BLaER1 treated with 17β-estradiol and CSF1 and Interleukin-3, amounts not matched to agents 10 nM and 100 nM (cell line): ENCODE data around the gene DTL.

ENCODE experiments used
- H3K27ac ChIP-seq, 11 experiments: shearing (Covaris generic); formaldehyde crosslinking; 2 replicates each; pipeline ENCODE4 v1.8.1; 2022
- H3K27me3 ChIP-seq, 11 experiments: shearing (Covaris generic); formaldehyde crosslinking; 2 replicates each; pipeline ENCODE4 v1.8.1; 2022
- H3K36me3 ChIP-seq, 11 experiments: shearing (Covaris generic); formaldehyde crosslinking; 2 replicates each; pipeline ENCODE4 v1.8.1; 2022
- H3K4me1 ChIP-seq, 10 experiments: shearing (Covaris generic); formaldehyde crosslinking; 2 replicates each; pipeline ENCODE4 v1.8.1; 2022
- H3K4me2 ChIP-seq, 11 experiments: shearing (Covaris generic); formaldehyde crosslinking; 2 replicates each; pipeline ENCODE4 v1.8.1; 2022
- H3K4me3 ChIP-seq, 10 experiments: shearing (Covaris generic); formaldehyde crosslinking; 2 replicates each; pipeline ENCODE4 v1.8.1; 2022
- H3K9ac ChIP-seq, 11 experiments: shearing (Covaris generic); formaldehyde crosslinking; 2 replicates each; pipeline ENCODE4 v1.8.1; 2022
- H3K9me3 ChIP-seq, 11 experiments: shearing (Covaris generic); formaldehyde crosslinking; replicated peaks in 1 of 11; 2 replicates each; pipeline ENCODE4 v1.8.1; 2022
- H4K20me1 ChIP-seq, 11 experiments: shearing (Covaris generic); formaldehyde crosslinking; 2 replicates each; pipeline ENCODE4 v1.8.1; 2022
- Cebpa-rat ChIP-seq, 11 experiments: shearing (Covaris generic); IDR thresholded peaks; 2 replicates each; pipeline ENCODE4 v1.8.1; 2022

The DTL gene

GRCh38 chr1:212119397-212119837 lies 83.9 kb downstream of the DTL start:
- TF ChIP-seq Cebpa-rat (IDR thresholded peaks at IDR 0.05), result no peak
- peaks cover 0 to 14% (median 0%) of the 10 kb centered on the region in 11 experiments; a peak in 1 of 22 replicates for H3K36me3 ChIP-seq
- peaks cover 0 to 11% (median 0%) of the 10 kb centered on the region in 10 experiments; a peak in 7 of 20 replicates for H3K4me1 ChIP-seq
- no peak overlapping the region for H3K27ac ChIP-seq
- no peak overlapping the region for H3K4me2 ChIP-seq
- no peaks in the 10 kb centered on the region for H3K27me3 ChIP-seq
- no peak overlapping the region for H3K9ac ChIP-seq
- H3K4me3 ChIP-seq, result no peak overlapping the region
- no peaks in the 10 kb centered on the region for H4K20me1 ChIP-seq
- no peaks in the 10 kb centered on the region for H3K9me3 ChIP-seq

- no peaks in the 10 kb centered on the region for H3K27me3 ChIP-seq
- H3K4me2 ChIP-seq, result no peak overlapping the region
- no peak overlapping the region for H3K4me3 ChIP-seq
- H3K4me1 ChIP-seq, result peaks cover 0 to 15% (median 3%) of the 10 kb centered on the region in 10 experiments; a peak in 12 of 20 replicates
- H3K9me3 ChIP-seq, result no peaks in the 10 kb centered on the region
- TF ChIP-seq Cebpa-rat (IDR thresholded peaks at IDR 0.05), result no peak
- H3K9ac ChIP-seq, result no peak overlapping the region
- no peak overlapping the region for H3K27ac ChIP-seq
- H3K36me3 ChIP-seq, result peaks cover 0 to 14% (median 0%) of the 10 kb centered on the region in 11 experiments; a peak in 1 of 22 replicates
- H4K20me1 ChIP-seq, result no peaks in the 10 kb centered on the region
Observed at GRCh38 chr1:212119863-212120262, 84.3 kb downstream of the DTL start.

- Histone ChIP-seq H3K4me1 (peaks cover 0 to 24% (median 11%) of the 10 kb centered on the region in 10 experiments; a peak in 12 of 20 replicates), H3K4me3 (no peak overlapping the region), H3K4me2 (peak overlapping the region in 1 of 11 experiments; percentile 30; a peak in 1 of 22 replicates), H3K9me3 (no peaks in the 10 kb centered on the region), H3K9ac (no peak overlapping the region), H4K20me1 (no peaks in the 10 kb centered on the region), H3K36me3 (peaks cover 0 to 14% (median 0%) of the 10 kb centered on the region in 11 experiments; a peak in 1 of 22 replicates), H3K27ac (no peak overlapping the region), H3K27me3 (no peaks in the 10 kb centered on the region)
- no peak for TF ChIP-seq Cebpa-rat (IDR thresholded peaks at IDR 0.05)
Observed at GRCh38 chr1:212121779-212122178, 86.2 kb downstream of the DTL start.

- Histone ChIP-seq H3K36me3 (peaks cover 0 to 24% (median 0%) of the 10 kb centered on the region in 11 experiments; a peak in 10 of 22 replicates), H4K20me1 (no peaks in the 10 kb centered on the region), H3K4me3 (no peak overlapping the region), H3K4me2 (peak overlapping the region in 5 of 11 experiments; percentile 39 to 43 (median 40); a peak in 9 of 22 replicates), H3K27me3 (no peaks in the 10 kb centered on the region), H3K9ac (no peak overlapping the region; a peak in 1 of 22 replicates), H3K9me3 (no peaks in the 10 kb centered on the region), H3K27ac (peak overlapping the region in 3 of 11 experiments; percentile 1 to 13 (median 13); a peak in 2 of 22 replicates), H3K4me1 (peaks cover 0 to 24% (median 11%) of the 10 kb centered on the region in 10 experiments; a peak in 12 of 20 replicates)
- TF ChIP-seq Cebpa-rat (IDR thresholded peaks at IDR 0.05), result 0 out of 22 replicates have a peak, but pooled peaks of 1 of the 11 experiments have one; percentile 31
Observed at GRCh38 chr1:212124690-212125582, 89.4 kb downstream of the DTL start.

- H3K4me1 ChIP-seq, result peaks cover 0 to 24% (median 11%) of the 10 kb centered on the region in 10 experiments; a peak in 12 of 20 replicates
- peak overlapping the region in 5 of 11 experiments; percentile 39 to 43 (median 40); a peak in 7 of 22 replicates for H3K4me2 ChIP-seq
- H3K4me3 ChIP-seq, result no peak overlapping the region
- no peaks in the 10 kb centered on the region for H3K9me3 ChIP-seq
- H3K36me3 ChIP-seq, result peaks cover 0 to 31% (median 4%) of the 10 kb centered on the region in 11 experiments; a peak in 11 of 22 replicates
- H4K20me1 ChIP-seq, result no peaks in the 10 kb centered on the region
- no peak overlapping the region; a peak in 1 of 22 replicates for H3K9ac ChIP-seq
- H3K27ac ChIP-seq, result peak overlapping the region in 2 of 11 experiments; percentile 13; a peak in 2 of 22 replicates
- no peaks in the 10 kb centered on the region for H3K27me3 ChIP-seq
- no peak for TF ChIP-seq Cebpa-rat (IDR thresholded peaks at IDR 0.05)
Observed at GRCh38 chr1:212125654-212126053, 90.1 kb downstream of the DTL start.

- peaks cover 0 to 16% (median 11%) of the 10 kb centered on the region in 10 experiments; a peak in 12 of 20 replicates for H3K4me1 ChIP-seq
- H3K9ac ChIP-seq, result no peak overlapping the region
- no peak for TF ChIP-seq Cebpa-rat (IDR thresholded peaks at IDR 0.05)
- H4K20me1 ChIP-seq, result no peaks in the 10 kb centered on the region
- H3K36me3 ChIP-seq, result peaks cover 0 to 41% (median 4%) of the 10 kb centered on the region in 11 experiments; a peak in 10 of 22 replicates
- no peak overlapping the region for H3K27ac ChIP-seq
- no peaks in the 10 kb centered on the region for H3K27me3 ChIP-seq
- no peaks in the 10 kb centered on the region for H3K9me3 ChIP-seq
- H3K4me3 ChIP-seq, result no peak overlapping the region
- no peak overlapping the region for H3K4me2 ChIP-seq
Observed at GRCh38 chr1:212127221-212127620, 91.7 kb downstream of the DTL start.

- Histone ChIP-seq H3K9me3 (peaks cover 2 to 12% (median 6%) of the 10 kb centered on the region in 11 experiments; a peak in 11 of 22 replicates), H3K4me3 (no peak overlapping the region), H4K20me1 (no peaks in the 10 kb centered on the region), H3K27me3 (no peaks in the 10 kb centered on the region), H3K36me3 (peaks cover 0 to 48% (median 6%) of the 10 kb centered on the region in 11 experiments; a peak in 11 of 22 replicates), H3K27ac (no peak overlapping the region), H3K9ac (no peak overlapping the region), H3K4me2 (no peak overlapping the region), H3K4me1 (peaks cover 0 to 12% (median 8%) of the 10 kb centered on the region in 10 experiments; a peak in 12 of 20 replicates)
- TF ChIP-seq Cebpa-rat (IDR thresholded peaks at IDR 0.05), result no peak
Observed at GRCh38 chr1:212129781-212130180, 94.2 kb downstream of the DTL start.

GRCh38 chr1:212132025-212132424 lies 96.5 kb downstream of the DTL start:
- H3K4me1 ChIP-seq, result peaks cover 0 to 3% (median 0%) of the 10 kb centered on the region in 10 experiments; a peak in 1 of 20 replicates
- H3K4me3 ChIP-seq, result no peak overlapping the region
- peaks cover 0 to 48% (median 10%) of the 10 kb centered on the region in 11 experiments; a peak in 12 of 22 replicates for H3K36me3 ChIP-seq
- no peak overlapping the region for H3K27ac ChIP-seq
- no peak overlapping the region for H3K9ac ChIP-seq
- no peak for TF ChIP-seq Cebpa-rat (IDR thresholded peaks at IDR 0.05)
- H3K27me3 ChIP-seq, result no peaks in the 10 kb centered on the region
- peaks cover 10 to 21% (median 15%) of the 10 kb centered on the region in 11 experiments; a peak in 15 of 22 replicates for H3K9me3 ChIP-seq
- H4K20me1 ChIP-seq, result no peaks in the 10 kb centered on the region
- no peak overlapping the region for H3K4me2 ChIP-seq

GRCh38 chr1:212133319-212133718 lies 97.8 kb downstream of the DTL start:
- TF ChIP-seq Cebpa-rat (IDR thresholded peaks at IDR 0.05), result no peak
- peaks cover 10 to 21% (median 15%) of the 10 kb centered on the region in 11 experiments; a peak in 15 of 22 replicates for H3K9me3 ChIP-seq
- H3K27ac ChIP-seq, result no peak overlapping the region
- no peaks in the 10 kb centered on the region for H3K27me3 ChIP-seq
- no peak overlapping the region for H3K4me3 ChIP-seq
- H3K4me1 ChIP-seq, result peaks cover 0 to 8% (median 0%) of the 10 kb centered on the region in 10 experiments; a peak in 2 of 20 replicates
- no peak overlapping the region for H3K9ac ChIP-seq
- H3K4me2 ChIP-seq, result no peak overlapping the region
- peaks cover 0 to 40% (median 10%) of the 10 kb centered on the region in 11 experiments; a peak in 11 of 22 replicates for H3K36me3 ChIP-seq
- H4K20me1 ChIP-seq, result no peaks in the 10 kb centered on the region
